HEK293T (cell line): ENCODE results near the gene CNN3.

Source experiments
- CTCF ChIA-PET: fragments of 350-600 bp; formaldehyde crosslinking; extraction: SDS; loops from one replicate; lab custom pipeline; 2021; ENCODE audit warnings: antibody characterized with exemption, inconsistent platforms; lab: Yijun Ruan, JAX
- POLR2A ChIA-PET: fragments of 350-600 bp; formaldehyde crosslinking; extraction: SDS; loops from one replicate; lab custom pipeline; 2020; ENCODE audit warnings: antibody characterized with exemption, inconsistent platforms; lab: Yijun Ruan, JAX
- DNase-seq: peaks from one replicate; pipeline ENCODE4 v3.0.0; 2012; ENCODE audit warnings: mixed read lengths; ENCODE audit errors: extremely low spot score
- ARNT ChIP-seq: fragments of 450-650 bp; IDR thresholded peaks from 2 replicates; pipeline ENCODE4 v1.6.1; 2017; ENCODE audit warnings: mild to moderate bottlenecking
- BHLHE40 ChIP-seq: fragments of 450-650 bp; IDR thresholded peaks from 2 replicates; pipeline ENCODE4 v1.6.1; 2016; ENCODE audit warnings: mild to moderate bottlenecking, moderate library complexity, borderline replicate concordance
- CTBP1 ChIP-seq: fragments of 450-650 bp; IDR thresholded peaks from 2 replicates; pipeline ENCODE4 v1.6.1; 2016; ENCODE audit warnings: borderline replicate concordance
- ELF4 ChIP-seq: fragments of 450-650 bp; IDR thresholded peaks from 2 replicates; pipeline ENCODE4 v1.6.1; 2017; ENCODE audit warnings: antibody characterized with exemption
- FOXA1 ChIP-seq: fragments of 450-650 bp; IDR thresholded peaks from 2 replicates; pipeline ENCODE4 v1.6.1; 2016; ENCODE audit warnings: mild to moderate bottlenecking
- FOXK2 ChIP-seq: fragments of 450-650 bp; IDR thresholded peaks from 2 replicates; pipeline ENCODE4 v1.6.1; 2016; ENCODE audit warnings: mild to moderate bottlenecking
- FOXM1 ChIP-seq: fragments of 450-650 bp; IDR thresholded peaks from 2 replicates; pipeline ENCODE4 v1.6.1; 2017; ENCODE audit warnings: mild to moderate bottlenecking, borderline replicate concordance
- HDGF ChIP-seq: fragments of 450-650 bp; IDR thresholded peaks from 2 replicates; pipeline ENCODE4 v1.6.1; 2017; ENCODE audit warnings: antibody characterized with exemption, borderline replicate concordance
- L3MBTL2 ChIP-seq: fragments of 450-650 bp; conservative IDR thresholded peaks from 2 replicates; pipeline ENCODE4 v1.6.1; 2016; ENCODE audit warnings: mild to moderate bottlenecking
- LEF1 ChIP-seq: fragments of 450-650 bp; IDR thresholded peaks from 2 replicates; pipeline ENCODE4 v1.6.1; 2017; ENCODE audit warnings: mild to moderate bottlenecking, borderline replicate concordance
- NFRKB ChIP-seq: fragments of 450-650 bp; IDR thresholded peaks from 2 replicates; pipeline ENCODE4 v1.6.1; 2016; ENCODE audit warnings: mild to moderate bottlenecking, moderate library complexity
- SP1 ChIP-seq: fragments of 450-650 bp; IDR thresholded peaks from 2 replicates; pipeline ENCODE4 v1.6.1; 2017
- SUZ12 ChIP-seq: fragments of 450-650 bp; IDR thresholded peaks from 2 replicates; pipeline ENCODE4 v1.6.1; 2016; ENCODE audit warnings: mild to moderate bottlenecking
- TARDBP ChIP-seq: fragments of 450-650 bp; IDR thresholded peaks from 2 replicates; pipeline ENCODE4 v1.6.1; 2016
- ZNF384 ChIP-seq: fragments of 450-650 bp; IDR thresholded peaks from 2 replicates; pipeline ENCODE4 v1.6.1; 2016
- TF ChIP-seq, protein P1 (sequence below): fragments of 450-650 bp; IDR thresholded peaks from 2 replicates; pipeline ENCODE4 v1.6.1; 2016

CNN3 gene

DNA sequence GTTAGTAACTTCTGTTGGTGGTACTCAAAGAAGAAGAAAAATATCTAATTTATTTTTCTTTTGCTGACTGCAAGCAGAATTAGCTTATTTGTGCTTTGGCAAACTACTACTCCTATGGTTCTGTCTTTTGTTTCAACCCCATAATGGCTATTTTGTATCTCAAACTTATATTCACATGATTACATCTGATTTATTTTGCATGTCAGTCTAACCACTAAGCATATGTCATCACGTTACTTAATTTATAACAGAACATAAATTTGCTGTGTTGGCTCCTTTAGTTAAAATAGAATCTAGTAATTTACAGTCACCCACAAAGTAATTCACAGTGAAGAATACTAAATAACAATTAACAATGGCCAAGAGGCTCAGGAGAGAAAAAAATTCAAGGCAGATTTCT, 39.1 kb upstream of the CNN3 start:
- CTCF ChIA-PET = no interaction called here
- no peak for TF ChIP-seq FOXM1
- TF ChIP-seq, protein P1, sequence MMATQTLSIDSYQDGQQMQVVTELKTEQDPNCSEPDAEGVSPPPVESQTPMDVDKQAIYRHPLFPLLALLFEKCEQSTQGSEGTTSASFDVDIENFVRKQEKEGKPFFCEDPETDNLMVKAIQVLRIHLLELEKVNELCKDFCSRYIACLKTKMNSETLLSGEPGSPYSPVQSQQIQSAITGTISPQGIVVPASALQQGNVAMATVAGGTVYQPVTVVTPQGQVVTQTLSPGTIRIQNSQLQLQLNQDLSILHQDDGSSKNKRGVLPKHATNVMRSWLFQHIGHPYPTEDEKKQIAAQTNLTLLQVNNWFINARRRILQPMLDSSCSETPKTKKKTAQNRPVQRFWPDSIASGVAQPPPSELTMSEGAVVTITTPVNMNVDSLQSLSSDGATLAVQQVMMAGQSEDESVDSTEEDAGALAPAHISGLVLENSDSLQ = peak; percentile 31; the same call in 1 of the 2 replicates

DNA sequence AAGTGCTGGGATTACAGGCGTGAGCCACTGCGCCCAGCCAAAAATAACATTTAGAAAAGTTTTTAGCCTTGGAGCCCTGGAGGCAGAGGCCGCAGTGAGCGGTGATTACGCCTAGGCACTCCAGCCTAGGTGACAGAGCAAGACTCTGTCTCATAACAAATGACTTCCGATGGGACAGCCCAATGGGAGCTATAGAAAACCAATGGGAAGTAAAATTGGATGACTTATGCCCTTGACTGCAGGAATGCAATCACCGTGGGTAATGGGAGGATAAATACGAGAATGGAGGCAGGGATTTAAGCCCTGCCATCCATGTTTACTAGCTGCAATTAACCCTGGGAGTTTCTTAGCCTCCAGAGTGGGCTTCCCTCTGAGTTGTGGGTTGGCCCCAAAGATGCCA, 37.0 kb upstream of the CNN3 start:
- no peak for DNase-seq
- TF ChIP-seq NFRKB = no peak
- TF ChIP-seq, protein P1 = peak; percentile 86
- ChIA-PET POLR2A (no interaction called here), CTCF (no interaction called here)

More for the DNA sequence above, 39.1 kb upstream of the CNN3 start:
- POLR2A ChIA-PET = no interaction called here
- DNase-seq = no peak

DNA sequence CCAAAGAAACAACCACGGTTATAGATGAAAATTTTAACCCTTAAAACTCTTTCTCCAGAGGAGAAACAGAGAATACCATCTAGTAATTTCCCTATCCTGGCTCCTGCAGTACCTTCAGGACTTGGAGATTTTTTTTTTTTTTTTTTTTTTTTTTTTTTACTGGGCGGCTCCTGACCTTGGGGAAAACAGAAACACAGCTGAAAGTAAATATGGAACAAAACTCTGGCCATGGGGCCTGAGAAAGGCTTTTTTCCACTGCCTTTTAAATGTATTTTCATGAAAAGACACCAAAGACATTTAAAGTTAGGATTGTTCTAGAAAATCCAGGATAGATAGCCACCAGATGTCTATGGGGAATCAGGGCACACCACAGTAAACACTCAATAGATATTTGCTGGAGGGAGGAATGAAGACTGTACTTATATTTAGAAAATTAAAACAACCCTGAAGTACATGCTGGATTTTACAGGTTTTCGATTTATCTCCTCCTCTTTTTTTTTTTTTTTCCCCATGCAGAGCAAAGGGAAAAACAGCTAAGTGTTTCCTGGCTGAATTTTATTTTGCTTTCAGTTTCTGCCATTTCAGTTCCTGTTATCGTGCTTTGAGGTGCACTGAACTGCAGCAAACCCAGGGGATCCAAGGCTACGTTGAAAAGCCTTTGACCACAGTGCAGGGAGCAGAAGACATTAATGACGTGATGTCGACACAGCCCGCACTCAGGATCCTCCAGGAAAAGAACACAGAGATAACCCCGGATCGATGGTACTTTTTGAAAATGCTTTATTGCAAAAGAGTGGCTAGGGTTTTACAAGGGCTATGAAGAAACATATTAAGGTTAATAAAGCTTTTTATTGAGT, 35.7 kb upstream of the CNN3 start:
- TF ChIP-seq NFRKB (no peak), ELF4 (no peak), FOXK2 (no peak), L3MBTL2 (no peak), TARDBP (no peak), BHLHE40 (no peak), HDGF (no peak), ZNF384 (no peak; the same call in 1 of the 2 replicates), SUZ12 (no peak), ARNT (no peak), FOXA1 (no peak), FOXM1 (no peak), LEF1 (no peak), CTBP1 (no peak), SP1 (no peak)
- TF ChIP-seq, protein P1 = no peak
- CTCF ChIA-PET = interaction anchor here (0.6 kb wide), 2 partner anchors 78 to 125 kb away, joined by 3 to 4 read pairs; no protein-coding TSS in a partner anchor
- no peak for DNase-seq

DNA sequence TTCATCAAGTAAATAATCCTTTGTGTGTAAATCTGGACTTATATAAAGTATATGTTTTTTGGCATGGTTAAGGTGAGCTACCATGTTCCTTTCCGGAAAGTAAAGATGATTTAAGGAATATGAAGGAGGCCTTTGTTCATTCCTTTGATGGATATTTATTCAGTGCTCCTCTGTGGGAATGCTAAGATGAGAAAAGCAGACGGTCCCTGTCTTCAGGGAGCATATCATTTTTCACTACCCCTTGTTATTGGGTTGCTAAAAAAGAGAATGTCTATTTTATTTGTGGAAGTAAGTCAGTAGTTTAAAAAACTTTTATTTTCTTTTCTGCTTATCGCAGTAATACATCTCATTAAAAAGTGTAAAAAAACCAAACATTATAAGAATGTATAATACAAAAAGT, 35.1 kb upstream of the CNN3 start:
- CTCF ChIA-PET = interaction anchor here (0.6 to 0.8 kb wide), 2 partner anchors 79 to 80 kb away, joined by 3 to 4 read pairs; no protein-coding TSS in a partner anchor
- TF ChIP-seq NFRKB (no peak), SP1 (no peak), FOXM1 (no peak), ELF4 (no peak), SUZ12 (no peak), LEF1 (no peak), FOXA1 (no peak), FOXK2 (no peak), ARNT (no peak), TARDBP (no peak)
- TF ChIP-seq, protein P1 = no peak
- POLR2A ChIA-PET = no interaction called here
- DNase-seq = no peak

More for the DNA sequence above, 35.7 kb upstream of the CNN3 start:
- POLR2A ChIA-PET = no interaction called here

DNA sequence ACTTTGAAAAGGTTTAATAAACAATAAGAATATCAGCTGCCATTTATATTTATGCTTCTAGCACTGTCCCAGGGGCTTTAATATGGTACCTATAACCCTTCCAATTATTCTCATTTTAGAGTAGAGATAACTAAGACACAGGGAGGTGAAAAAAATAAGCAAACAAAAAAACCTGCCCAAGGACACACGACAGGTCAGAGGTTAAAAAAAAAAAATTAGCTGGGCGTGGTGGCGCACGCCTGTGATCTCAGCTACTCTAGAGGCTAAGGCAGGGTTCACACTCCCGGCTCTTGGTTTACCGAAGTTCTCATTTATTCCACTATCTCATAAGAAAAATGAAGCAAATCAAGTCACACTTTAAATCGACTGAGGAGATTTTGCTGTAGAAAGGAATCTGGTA, 34.7 kb upstream of the CNN3 start:
- TF ChIP-seq BHLHE40 (no peak), FOXM1 (no peak), ELF4 (no peak), HDGF (no peak), TARDBP (no peak), LEF1 (no peak), FOXK2 (no peak), ARNT (no peak), CTBP1 (no peak)
- TF ChIP-seq, protein P1 = no peak
- ChIA-PET CTCF (interaction anchor here (0.6 to 0.8 kb wide), 2 partner anchors 79 to 80 kb away, joined by 3 to 4 read pairs; no protein-coding TSS in a partner anchor), POLR2A (no interaction called here)
- DNase-seq = no peak

DNA sequence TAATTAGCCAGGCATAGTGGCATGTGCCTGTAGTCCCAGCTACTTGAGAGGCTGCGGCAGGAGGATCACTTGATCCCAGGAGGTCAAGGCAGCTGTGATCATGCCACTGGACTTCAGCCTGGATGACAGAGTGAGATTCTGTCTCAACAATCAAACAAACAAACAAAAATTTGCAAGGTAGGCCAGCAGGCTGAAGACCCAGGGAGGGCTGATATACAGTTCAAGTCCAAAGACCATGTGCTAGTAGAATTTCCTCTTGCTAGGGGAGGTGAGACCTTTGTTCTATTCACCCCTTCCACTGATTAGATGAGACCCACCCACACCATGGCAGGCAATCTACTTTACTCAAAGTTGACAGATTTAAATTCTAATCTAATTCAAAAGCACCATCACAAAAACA, 31.2 kb upstream of the CNN3 start:
- ChIA-PET CTCF (no interaction called here), POLR2A (no interaction called here)
- TF ChIP-seq, protein P1 = no peak
- TF ChIP-seq LEF1 (no peak), ZNF384 (no peak), SP1 (no peak), FOXA1 (no peak), ARNT (no peak), L3MBTL2 (no peak), CTBP1 (no peak), ELF4 (no peak), TARDBP (no peak), NFRKB (no peak), SUZ12 (no peak), HDGF (no peak), FOXK2 (no peak), FOXM1 (no peak), BHLHE40 (no peak)
- DNase-seq = no peak
